IgD-negative memory B cell (primary cell): ENCODE data around the gene RPS8. TPM values are rescaled to one million over a fixed set of nuclear protein-coding genes. Genes with fewer than 3 reads are reported as not detected.

Experiments used
- polyA plus RNA-seq: library from polyadenylated mRNA; unstranded; fragments of 300-500 nt; fragmentation: Illumina TruSeq; gene quantifications from one replicate; pipeline ENCODE4 v1.2.3, GENCODE V29; 2021

RPS8 gene
- polyA plus RNA-seq, 1 donor from 2014 or later = 1,590 TPM

Other genes starting within 250 kb of the RPS8 start
- gene TMEM53, start 101.1 kb upstream of the RPS8 start, polyA plus RNA-seq = 11.5 TPM
- gene ARMH1, start 100.8 kb upstream of the RPS8 start, polyA plus RNA-seq = 5.6 TPM
- gene RNU5D-1, start 44.4 kb upstream of the RPS8 start, polyA plus RNA-seq = not detected
- 0.39 TPM for gene KIF2C, start 35.7 kb upstream of the RPS8 start, polyA plus RNA-seq
- 0.94 TPM for gene BEST4, start 12.6 kb downstream of the RPS8 start, polyA plus RNA-seq
- gene PLK3, start 24.8 kb downstream of the RPS8 start, polyA plus RNA-seq = 9.6 TPM
- gene DYNLT4, start 31.8 kb downstream of the RPS8 start, polyA plus RNA-seq = not detected
- gene BTBD19, start 33.0 kb downstream of the RPS8 start, polyA plus RNA-seq = not detected
- 0.21 TPM for gene PTCH2, start 67.7 kb downstream of the RPS8 start, polyA plus RNA-seq
- gene EIF2B3, start 211.1 kb downstream of the RPS8 start, polyA plus RNA-seq = 19.3 TPM
- gene HECTD3, start 235.8 kb downstream of the RPS8 start, polyA plus RNA-seq = 27.2 TPM
- 52.8 TPM for gene UROD, start 236.7 kb downstream of the RPS8 start, polyA plus RNA-seq